ENCODE data around the gene TBXAS1.

Gene TBXAS1

GRCh38 chr7:140006600-140006999 is 177.5 kb downstream of the TBXAS1 start:
- DNase-seq = no peak

DNA sequence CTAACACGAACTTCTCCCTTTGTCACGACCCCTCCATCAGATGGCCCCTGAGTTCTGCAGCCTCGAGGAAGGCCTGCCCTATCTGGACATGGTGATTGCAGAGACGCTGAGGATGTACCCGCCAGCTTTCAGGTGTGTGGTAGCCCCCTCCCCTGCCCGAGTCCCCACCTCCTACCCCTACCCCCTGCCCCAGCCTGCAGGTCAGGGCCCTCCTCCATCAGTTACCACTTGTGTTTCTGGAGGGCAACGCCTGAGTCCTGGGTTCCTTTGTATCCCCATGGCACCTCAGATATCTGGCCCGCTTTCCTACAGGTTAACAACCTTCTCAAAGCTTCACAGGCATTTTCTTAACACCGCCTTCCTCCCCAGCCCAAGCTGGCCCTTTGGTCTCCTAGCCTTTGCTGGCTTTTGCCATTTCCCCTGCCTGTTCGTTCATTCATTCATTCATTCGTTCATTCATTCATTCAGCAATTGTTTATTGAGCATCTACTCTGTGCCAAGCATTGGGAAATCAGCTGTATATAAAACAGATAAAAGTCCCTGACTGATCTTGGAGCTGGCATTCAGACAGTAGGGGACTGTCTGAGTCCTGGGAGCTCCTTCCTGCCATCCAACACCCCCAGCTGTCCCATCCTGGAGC is 178.1 kb downstream of the TBXAS1 start:
- no peak for DNase-seq

GRCh38 chr7:140008755-140009610 is 179.9 kb downstream of the TBXAS1 start:
- DNase-seq = no peak

- DNase-seq = no peak
Observed at GRCh38 chr7:140009735-140010134, 180.7 kb downstream of the TBXAS1 start.

- DNase-seq = no peak
Observed at GRCh38 chr7:140010194-140010895, 181.3 kb downstream of the TBXAS1 start.

GRCh38 chr7:140013676-140014075 is 184.6 kb downstream of the TBXAS1 start:
- DNase-seq = no peak

- DNase-seq = no peak
Observed at GRCh38 chr7:140014123-140014522, 185.1 kb downstream of the TBXAS1 start.

GRCh38 chr7:140015471-140015970 is 186.5 kb downstream of the TBXAS1 start:
- DNase-seq = no peak

DNA sequence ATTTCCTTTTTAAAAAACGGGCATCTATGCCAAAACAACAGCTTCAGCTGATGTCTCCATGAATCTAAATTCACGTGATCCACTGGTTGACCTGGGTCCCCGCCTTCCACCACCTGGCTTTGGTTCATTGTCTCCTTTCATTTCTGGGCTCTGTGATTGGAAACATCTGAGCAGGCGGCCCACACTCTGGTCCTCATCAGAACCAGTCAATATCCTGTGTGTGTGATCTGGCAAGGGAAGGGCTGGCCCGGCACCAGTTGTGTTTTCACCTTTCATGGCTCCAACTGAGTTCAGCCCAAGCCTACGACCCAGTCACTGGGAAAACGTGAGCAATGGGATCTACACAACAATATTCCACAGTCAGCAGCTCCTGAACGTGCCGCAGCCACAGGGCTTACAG is 187.5 kb downstream of the TBXAS1 start:
- DNase-seq = no peak

GRCh38 chr7:140017034-140017433 is 188.0 kb downstream of the TBXAS1 start:
- no peak for DNase-seq

- no peak for DNase-seq
Observed at GRCh38 chr7:140017543-140017942, 188.5 kb downstream of the TBXAS1 start.

DNA sequence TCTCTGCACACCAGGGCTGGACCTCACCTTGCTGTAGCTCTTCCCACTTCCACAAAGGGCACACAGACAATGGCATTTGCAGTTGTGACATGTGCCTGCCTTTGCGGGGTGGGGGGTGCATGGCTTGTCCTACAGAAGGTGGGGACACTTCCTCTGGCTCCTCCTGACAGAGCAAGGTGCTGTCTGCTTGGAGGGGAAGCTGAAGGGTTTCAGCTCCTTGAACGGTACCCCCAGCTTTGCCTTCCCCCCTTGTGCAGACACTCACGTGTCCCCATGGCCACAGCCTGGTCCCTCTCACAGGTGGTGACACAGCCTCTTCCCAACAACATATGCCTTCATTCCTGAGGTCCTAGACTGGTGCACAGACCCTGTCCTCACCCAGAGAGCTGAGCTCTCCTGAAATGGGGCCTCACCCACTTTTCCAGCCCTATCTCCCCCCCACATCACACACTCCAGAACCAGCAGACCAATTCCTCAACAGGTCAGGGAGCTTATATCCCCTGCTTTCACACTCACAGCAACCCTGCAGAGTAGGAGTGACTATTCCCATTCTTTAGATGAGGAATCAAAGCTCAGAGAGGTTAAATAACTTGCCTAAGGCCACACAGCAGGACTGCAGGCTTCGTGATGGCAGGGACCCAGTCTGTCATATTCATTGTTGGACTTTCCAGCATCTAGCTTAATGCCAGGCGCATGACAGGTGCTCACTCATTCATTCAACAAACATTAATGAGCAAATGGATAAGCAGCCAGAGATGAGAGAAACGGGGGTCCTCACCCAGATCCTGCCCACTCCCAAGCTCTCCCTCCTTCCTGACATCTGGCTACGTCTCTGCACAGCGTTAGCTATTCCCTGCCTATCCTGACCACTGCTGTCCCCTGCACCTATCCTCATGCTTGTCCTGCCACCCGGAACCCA is 189.3 kb downstream of the TBXAS1 start:
- no peak for DNase-seq

GRCh38 chr7:140019172-140019571 is 190.1 kb downstream of the TBXAS1 start:
- DNase-seq = no peak

GRCh38 chr7:140019606-140020005 is 190.5 kb downstream of the TBXAS1 start:
- no peak for DNase-seq

DNA sequence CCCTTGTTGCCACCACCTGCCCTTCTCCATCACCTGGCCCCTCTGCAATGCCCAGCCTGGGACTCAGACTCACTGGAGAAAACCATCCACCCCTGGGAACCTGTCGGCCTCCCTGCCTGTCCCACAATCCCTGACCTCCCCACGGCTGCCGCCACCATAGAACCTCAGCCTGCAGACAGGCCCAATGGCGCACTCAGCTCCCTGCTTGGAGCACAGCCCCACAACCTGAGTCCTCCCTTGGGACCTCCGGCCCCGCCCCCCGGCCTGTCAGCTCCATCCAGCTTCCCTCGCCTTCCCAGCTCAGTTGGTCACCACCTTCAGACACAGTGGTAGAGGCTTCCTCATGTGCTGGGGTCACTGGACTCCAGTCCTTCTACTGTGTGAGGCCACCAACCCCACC is 192.5 kb downstream of the TBXAS1 start:
- DNase-seq = no peak

DNA sequence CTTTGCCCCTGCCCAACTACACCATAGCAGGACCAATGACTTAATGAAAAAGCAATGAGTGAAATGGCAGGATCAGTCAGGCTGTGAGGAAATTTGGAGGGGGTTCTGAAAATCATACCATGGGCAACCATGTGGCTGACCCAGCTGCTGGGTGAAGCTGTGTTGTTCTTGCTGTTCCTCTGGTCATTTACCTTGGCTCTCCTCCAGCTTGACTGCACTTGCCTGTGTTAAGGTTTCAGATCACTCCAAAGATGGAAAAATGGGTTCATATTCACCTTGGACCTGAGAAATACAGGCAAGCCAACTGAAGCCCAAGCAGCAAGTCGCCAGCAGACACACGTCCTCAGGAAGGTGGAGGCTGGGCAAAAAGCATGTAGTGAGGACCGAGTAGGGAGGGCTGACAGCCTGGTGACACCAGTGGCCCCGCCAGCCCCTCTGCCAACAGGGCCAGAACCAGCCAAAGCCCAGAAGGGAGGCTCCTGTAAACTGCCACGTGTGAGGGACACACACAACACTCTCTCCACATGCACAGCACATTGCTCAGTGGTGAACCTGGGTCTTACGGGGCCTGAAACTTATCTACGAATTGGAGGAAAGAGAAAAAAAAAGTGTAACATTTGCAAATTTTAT is 193.6 kb downstream of the TBXAS1 start:
- no peak for DNase-seq

- DNase-seq = no peak
Observed at GRCh38 chr7:140023728-140024127, 194.7 kb downstream of the TBXAS1 start.

- no peak for DNase-seq
Observed at GRCh38 chr7:140024585-140024984, 195.5 kb downstream of the TBXAS1 start.

DNA sequence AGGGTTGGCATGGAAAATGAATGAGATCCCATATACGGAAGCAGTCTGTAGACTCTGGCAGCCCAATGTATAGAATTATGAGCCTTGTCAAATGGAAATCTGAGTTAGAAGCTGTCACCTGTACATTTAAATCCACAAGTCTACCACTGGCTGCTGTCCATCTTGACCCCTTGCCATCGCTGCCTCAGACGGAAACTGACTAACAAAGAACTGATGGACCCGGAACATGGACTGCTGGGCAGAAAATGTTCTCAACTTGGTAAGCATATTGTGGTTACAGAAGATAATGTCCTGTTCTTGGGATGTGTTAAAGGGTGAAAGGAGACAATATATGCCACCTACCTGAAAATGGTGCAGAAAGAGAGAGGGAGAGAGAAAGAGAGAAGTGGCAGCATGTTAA is 196.2 kb downstream of the TBXAS1 start:
- no peak for DNase-seq

DNA sequence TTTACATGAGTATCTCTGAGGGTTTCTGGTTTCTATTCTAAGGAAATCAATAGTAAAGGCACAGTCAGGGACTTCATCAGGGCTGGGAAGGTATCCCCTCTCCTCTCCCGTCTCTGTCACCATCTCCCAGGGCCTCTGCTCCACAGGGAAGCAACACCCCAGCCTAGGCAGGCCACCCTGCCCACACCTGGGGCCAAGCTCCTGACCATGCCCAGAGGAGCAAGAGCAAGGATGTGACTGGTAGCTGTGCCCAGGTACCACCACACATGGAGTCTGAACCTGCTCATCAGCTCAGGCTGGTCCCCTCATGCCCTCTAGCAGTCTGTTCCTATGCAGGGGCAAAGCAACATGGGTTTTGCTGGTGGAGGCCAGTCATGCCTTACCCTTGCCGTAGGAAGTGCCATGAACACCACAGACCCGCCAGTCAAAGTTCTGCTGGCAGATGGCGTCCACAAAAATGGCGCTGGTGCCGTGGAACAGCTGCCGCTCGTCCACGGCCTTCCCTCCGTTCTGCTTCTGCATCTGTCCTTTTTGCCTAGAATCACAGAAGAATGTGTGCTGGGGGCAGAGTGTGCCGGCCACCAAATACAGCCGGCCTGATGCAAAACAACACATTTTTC is 196.9 kb downstream of the TBXAS1 start:
- no peak for DNase-seq

- DNase-seq = no peak
Observed at GRCh38 chr7:140026935-140027334, 197.9 kb downstream of the TBXAS1 start.

- no peak for DNase-seq
Observed at GRCh38 chr7:140027858-140028257, 198.8 kb downstream of the TBXAS1 start.
